ENCODE results near the gene SMTNL2. TPM values are rescaled to one million over a fixed set of nuclear protein-coding genes. Genes with fewer than 3 reads are reported as not detected.

The SMTNL2 gene
- not detected in 2 replicates for total RNA-seq

GRCh38 chr17:4584101-4584916, at the start of gene SMTNL2:
TSS of gene SMTNL2 (plus strand) at chr17:4584529. CDS start at chr17:4584606, 77 bp downstream.

GRCh38 chr17:4554997-4555799, 29.1 kb upstream of the SMTNL2 start, which contains the start of gene MYBBP1A:
TSS of gene MYBBP1A (minus strand) at chr17:4555384. CDS start at chr17:4555324, 60 bp downstream.

GRCh38 chr17:4560421-4560820, 23.9 kb upstream of the SMTNL2 start, which contains the start of gene GGT6:
TSS of gene GGT6 (minus strand) at chr17:4560577. CDS start at chr17:4560521, 56 bp downstream.

GRCh38 chr17:4641297-4642195, 57.2 kb downstream of the SMTNL2 start, which contains the start of gene ALOX15:
TSS of gene ALOX15 (minus strand) at chr17:4641678. CDS start at chr17:4641651, 27 bp downstream.

Other genes starting within 250 kb of the SMTNL2 start
- gene UBE2G1, start 217.9 kb upstream of the SMTNL2 start, total RNA-seq: 33.9 and 37.3 TPM in 2 replicates
- 0.11 and 0.52 TPM in 2 replicates for gene SPNS3, start 150.6 kb upstream of the SMTNL2 start, total RNA-seq
- 46.9 and 59.2 TPM in 2 replicates for gene SPNS2, start 85.6 kb upstream of the SMTNL2 start, total RNA-seq
- 19.0 and 26.3 TPM in 2 replicates for gene MYBBP1A, start 29.1 kb upstream of the SMTNL2 start, total RNA-seq
- gene GGT6, start 24.0 kb upstream of the SMTNL2 start, total RNA-seq: not detected in 2 replicates
- not detected in 2 replicates for gene ALOX15, start 57.1 kb downstream of the SMTNL2 start, total RNA-seq
- gene PELP1, start 119.6 kb downstream of the SMTNL2 start, total RNA-seq: 7.7 and 10.3 TPM in 2 replicates
- 7.5 and 9.0 TPM in 2 replicates for gene ARRB2, start 126.1 kb downstream of the SMTNL2 start, total RNA-seq
- gene MED11, start 146.9 kb downstream of the SMTNL2 start, total RNA-seq: 9.5 and 11.9 TPM in 2 replicates
- gene ZMYND15, start 155.3 kb downstream of the SMTNL2 start, total RNA-seq: under 0.01 and 0.11 TPM in 2 replicates
- gene CXCL16, start 155.4 kb downstream of the SMTNL2 start, total RNA-seq: 0.54 and 0.77 TPM in 2 replicates
- not detected in 2 replicates for gene TM4SF5, start 187.4 kb downstream of the SMTNL2 start, total RNA-seq
- gene VMO1, start 201.8 kb downstream of the SMTNL2 start, total RNA-seq: 0.22 and 0.95 TPM in 2 replicates
- not detected in 2 replicates for gene GLTPD2, start 204.4 kb downstream of the SMTNL2 start, total RNA-seq
- gene PSMB6, start 211.6 kb downstream of the SMTNL2 start, total RNA-seq: 164 and 200 TPM in 2 replicates
- 26.3 and 35.3 TPM in 2 replicates for gene PLD2, start 222.6 kb downstream of the SMTNL2 start, total RNA-seq
- gene MINK1, start 248.8 kb downstream of the SMTNL2 start, total RNA-seq: 25.5 and 31.3 TPM in 2 replicates

Measured in dermis lymphatic vessel endothelial cell (primary cell).